HG03097 (cell line): ENCODE results near the gene RHBDD2.
"Not testable (repeated sequence)": the region's sequence is repeated elsewhere in the genome, so short reads cannot be mapped to it uniquely, and the experiment has no call there.

Experiments used
- ATAC-seq: cut with Tn5 transposase; IDR thresholded peaks from one replicate; pipeline ENCODE4 v1.9.1; 2021; ENCODE audit not compliant: unreplicated experiment, low FRiP score

Gene RHBDD2

GRCh38 chr7:75888464-75889222, 9.8 kb downstream of the RHBDD2 start:
- no peak for ATAC-seq

DNA sequence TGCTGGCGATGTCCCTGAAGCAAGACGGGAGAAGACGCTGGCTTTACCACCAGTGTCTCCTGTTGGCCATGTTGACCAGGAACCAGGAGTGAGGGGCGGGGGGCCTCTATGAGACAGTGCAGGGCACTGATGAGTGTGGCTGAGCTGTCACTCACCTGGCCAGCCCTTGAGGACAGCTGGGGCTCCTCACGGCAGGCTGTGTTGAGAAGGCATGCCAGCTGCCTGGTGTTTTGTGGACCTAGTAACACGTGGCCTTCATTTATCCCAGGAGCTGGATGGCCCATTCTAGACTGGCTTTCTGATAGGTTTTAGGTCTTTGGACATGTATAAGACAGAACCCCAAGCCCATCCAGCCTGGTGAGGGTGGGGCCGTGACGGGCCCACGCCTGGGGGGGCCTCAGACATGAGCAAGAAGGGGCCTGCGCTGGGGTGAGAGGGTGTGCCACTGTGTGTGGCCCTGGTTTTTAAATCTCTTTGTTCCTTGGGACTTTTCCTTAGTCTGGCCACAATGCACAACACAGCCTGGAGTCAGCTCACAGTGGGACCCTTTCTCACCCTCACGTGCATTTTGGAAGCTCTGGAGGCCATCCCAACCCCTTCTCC, 10.5 kb downstream of the RHBDD2 start:
- no peak for ATAC-seq

DNA sequence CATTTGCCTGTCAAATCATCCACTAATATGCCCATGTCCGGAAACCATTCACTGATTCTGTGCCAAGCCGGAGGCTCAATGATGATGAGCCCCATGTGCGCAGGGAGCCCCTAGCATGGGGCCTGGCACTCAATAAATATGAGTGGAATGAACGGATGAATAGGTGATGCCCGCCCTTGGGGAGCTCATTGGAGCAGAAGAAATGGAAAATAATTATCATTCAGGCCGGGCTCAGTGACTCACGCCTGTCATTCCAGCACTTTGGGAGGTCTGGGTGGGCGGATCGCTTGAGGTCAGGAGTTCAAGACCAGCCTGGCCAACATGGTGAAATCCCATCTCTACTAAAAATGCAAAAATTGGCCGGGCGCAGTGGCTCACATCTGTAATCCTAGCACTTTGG, 11.0 kb downstream of the RHBDD2 start:
- no peak for ATAC-seq

GRCh38 chr7:75891237-75891636, 12.4 kb downstream of the RHBDD2 start:
- ATAC-seq = not testable (repeated sequence)

- ATAC-seq = no peak
These were observed 13.1 kb downstream of the RHBDD2 start for GRCh38 chr7:75891815-75892411.

GRCh38 chr7:75892634-75893272, 13.9 kb downstream of the RHBDD2 start:
- no peak for ATAC-seq

DNA sequence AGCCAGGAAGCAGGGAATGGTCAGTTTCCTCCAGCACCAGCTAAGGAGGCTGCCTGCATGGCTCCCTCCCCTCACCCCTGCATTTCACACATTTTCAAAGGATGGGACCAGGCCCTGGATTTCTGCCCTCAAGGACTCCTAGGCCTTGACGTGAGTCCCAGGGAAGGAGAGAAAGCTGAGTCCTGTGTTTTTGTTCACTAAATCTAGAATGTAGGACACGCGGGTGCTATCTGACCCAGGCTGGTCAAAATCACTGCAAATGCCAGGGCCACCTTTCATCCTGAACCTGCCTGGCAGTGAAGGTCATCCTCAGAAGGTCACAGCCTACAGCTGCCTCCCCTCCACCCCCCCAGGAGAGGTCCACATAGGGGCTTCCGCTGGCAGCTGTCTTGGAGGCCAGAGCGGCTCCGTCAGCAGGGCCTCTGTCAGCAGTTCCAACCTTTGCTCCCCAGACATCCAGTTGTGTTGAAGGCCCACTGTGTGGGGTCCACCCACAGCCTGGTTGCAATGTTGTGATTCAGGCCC, 18.0 kb downstream of the RHBDD2 start:
- ATAC-seq = no peak

- ATAC-seq = no peak
These were observed 21.9 kb downstream of the RHBDD2 start for GRCh38 chr7:75900617-75901315.

DNA sequence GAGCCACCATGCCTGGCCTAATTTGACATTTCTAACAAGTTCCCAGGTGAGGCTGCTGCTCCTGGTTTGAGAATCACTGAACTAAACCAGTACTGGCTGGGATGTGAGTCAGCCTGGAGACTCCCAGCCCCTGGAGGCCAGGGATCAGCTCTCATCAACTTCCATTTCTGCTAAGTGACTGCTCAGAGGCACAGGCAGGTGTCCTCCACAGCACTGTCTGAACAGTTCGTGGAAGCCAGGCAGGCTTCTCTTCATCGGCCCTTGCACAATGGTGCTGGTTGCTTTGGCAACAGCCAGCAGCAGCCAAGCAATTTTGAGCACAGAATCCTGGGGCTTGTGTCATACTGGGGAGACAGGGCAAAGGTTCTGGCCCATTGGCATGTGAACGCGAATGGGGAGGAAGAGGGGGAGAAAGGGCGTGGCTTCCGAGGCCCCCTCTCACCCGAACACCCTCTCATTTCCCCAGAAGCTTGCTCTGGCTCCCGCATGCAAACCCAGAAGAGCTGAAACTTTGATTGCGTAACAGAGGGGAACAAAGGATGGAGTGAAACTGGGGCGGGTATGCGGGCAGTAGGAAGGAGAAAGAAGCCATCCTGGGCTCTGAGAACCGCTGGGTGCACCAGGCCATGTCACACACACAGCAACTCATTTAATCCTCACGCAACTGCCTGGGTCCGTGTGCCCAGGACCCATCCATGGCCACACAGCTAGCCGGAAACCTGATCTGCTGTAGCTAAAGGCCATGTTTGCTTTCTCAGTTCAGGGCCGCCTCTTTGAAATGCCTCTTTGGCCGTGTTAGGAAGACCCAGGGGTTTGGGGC, 27.2 kb downstream of the RHBDD2 start:
- no peak for ATAC-seq

- no peak for ATAC-seq
These were observed 28.3 kb downstream of the RHBDD2 start for GRCh38 chr7:75906991-75907667.

- ATAC-seq = not testable (repeated sequence)
These were observed 28.8 kb downstream of the RHBDD2 start for GRCh38 chr7:75907668-75908039.

- ATAC-seq = no peak
These were observed 30.8 kb downstream of the RHBDD2 start for GRCh38 chr7:75909521-75910132.

GRCh38 chr7:75911186-75911585, 32.4 kb downstream of the RHBDD2 start:
- not testable (repeated sequence) for ATAC-seq

GRCh38 chr7:75913437-75913836, 34.6 kb downstream of the RHBDD2 start:
- no peak for ATAC-seq

- ATAC-seq = no peak
These were observed 35.4 kb downstream of the RHBDD2 start for GRCh38 chr7:75914169-75914654.

DNA sequence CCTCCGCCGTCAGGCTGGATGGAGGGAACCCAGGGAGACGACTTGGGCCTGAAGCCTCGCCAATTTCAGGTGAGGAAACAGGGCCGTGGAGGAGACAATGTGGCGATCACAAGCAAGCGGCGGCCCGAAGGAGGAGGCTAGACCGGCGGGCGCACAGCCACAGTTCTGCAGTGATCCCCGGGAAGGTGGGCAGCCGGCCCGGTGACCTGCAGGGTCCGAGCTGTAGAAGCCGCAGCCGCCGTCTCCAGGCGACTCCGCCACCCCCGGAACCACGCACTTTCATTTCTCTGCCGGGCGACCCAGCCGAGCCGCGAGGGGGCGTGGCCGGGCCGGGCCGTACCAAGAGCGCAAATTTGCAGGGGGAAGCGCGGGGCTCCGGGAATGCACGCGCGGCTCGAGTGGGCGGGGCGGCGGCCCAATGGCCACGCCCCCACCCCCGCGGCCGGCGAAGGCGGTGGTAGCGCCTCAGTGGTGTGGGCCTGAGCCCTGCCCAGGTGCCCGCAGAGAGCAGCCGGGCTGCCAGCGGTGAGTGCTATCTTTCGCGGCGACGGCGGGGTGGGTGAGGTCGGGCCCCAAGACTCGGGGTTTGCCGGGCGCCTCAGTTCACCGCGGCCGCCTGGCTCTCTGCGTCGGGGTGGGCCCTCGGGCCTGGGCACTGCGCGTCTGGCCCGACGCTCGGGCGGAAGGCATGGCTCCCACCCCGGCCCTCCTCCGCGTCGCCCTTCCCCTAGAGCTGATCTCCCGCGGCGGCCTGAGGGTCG, 36.0 kb downstream of the RHBDD2 start, which contains the start of gene POR:
POR (plus strand) TSS at position 501 of the 761 bp plus-strand sequence. CDS start 38,847 bp downstream, outside the sequence.
- peak; percentile 94 for ATAC-seq

DNA sequence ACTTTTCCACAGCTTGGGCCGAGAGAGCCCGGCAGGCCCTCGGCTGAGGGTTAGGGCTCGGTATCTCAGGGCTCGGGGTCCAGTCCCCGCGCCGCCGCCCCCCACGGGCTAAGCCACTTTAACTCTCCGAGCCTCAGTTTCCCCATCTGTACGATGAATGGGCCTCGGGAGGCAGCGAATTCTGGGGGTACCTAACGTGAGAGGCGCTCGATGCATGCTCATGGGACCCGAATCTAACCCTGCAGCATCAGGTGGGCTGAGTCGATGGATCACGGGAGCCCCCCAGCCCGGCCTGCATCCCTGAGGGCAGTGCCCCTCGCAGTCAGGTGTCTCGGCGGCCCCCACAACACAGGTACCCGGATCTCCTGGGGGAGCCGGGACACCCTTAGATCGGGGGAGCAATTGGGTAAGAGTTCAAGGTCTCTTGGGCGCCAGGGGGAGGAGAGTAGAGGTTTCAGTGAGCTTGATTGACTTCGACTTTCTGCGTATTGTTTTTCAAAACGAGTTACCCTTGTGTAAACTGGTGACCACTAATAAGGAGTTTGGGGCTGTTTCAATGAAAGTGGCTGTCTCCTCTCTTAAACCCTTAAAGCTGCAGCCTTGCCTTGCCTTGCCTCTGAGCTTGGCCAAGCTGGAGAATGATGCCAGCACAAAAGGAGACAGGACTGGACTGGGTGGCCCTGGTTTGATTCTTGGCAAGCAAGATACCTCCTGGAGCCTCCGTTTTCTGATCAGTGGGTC, 36.8 kb downstream of the RHBDD2 start:
- ATAC-seq = no peak
